GM23248 (cell line): ENCODE data around the gene SUMF1.

ENCODE experiments used
- EZH2 ChIP-seq: fragments of 200-600 bp; sonication (generic); IDR thresholded peaks from 2 replicates; pipeline ENCODE4 v1.6.1; 2018; ENCODE audit warnings: antibody characterized with exemption, mild to moderate bottlenecking; ENCODE audit not compliant: insufficient read depth, poor library complexity, severe bottlenecking
- EZH2phosphoT487 ChIP-seq: fragments of 200-600 bp; sonication (generic); IDR thresholded peaks from 2 replicates; pipeline ENCODE4 v1.6.1; 2018; ENCODE audit warnings: antibody characterized with exemption, moderate library complexity, mild to moderate bottlenecking, low read depth; ENCODE audit not compliant: insufficient read depth

- TF ChIP-seq EZH2 (no peak), EZH2phosphoT487 (no peak)
Observed at GRCh38 chr3:4496087-4496452, 29.0 kb upstream of the SUMF1 start.
